Stimulated activated CD4-positive, alpha-beta T cell treated with anti-CD3 and anti-CD28 coated beads, Interleukin-15, amount 100 ng/mL, for 1 hour (primary cell): ENCODE results near the gene NFIC.

ENCODE experiments used
- DNase-seq, 2 donors: peaks; one replicate each; pipeline ENCODE4 v3.0.0-alpha.2; 2020; ENCODE audit warnings: low read depth in 1 of 2, low spot score in 1 of 2

The NFIC gene

DNA sequence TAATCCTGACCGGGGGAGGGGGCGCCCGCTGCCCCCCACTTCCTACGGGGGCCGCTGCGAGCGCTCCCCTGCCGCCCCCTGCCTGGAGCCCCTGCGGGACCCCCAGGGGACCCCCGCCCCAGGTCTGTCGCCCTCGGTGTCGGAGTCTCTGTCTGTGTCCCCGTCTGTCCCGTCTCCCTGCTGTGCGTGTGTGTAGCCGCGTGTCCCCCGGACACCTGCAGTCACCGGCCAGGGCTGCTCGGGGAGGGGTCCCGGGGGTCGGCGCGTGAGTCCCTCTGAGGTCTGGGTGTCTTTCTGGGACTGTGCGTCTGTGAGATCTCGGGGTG lies 7.7 kb upstream of the NFIC start:
- DNase-seq: no peak

DNA sequence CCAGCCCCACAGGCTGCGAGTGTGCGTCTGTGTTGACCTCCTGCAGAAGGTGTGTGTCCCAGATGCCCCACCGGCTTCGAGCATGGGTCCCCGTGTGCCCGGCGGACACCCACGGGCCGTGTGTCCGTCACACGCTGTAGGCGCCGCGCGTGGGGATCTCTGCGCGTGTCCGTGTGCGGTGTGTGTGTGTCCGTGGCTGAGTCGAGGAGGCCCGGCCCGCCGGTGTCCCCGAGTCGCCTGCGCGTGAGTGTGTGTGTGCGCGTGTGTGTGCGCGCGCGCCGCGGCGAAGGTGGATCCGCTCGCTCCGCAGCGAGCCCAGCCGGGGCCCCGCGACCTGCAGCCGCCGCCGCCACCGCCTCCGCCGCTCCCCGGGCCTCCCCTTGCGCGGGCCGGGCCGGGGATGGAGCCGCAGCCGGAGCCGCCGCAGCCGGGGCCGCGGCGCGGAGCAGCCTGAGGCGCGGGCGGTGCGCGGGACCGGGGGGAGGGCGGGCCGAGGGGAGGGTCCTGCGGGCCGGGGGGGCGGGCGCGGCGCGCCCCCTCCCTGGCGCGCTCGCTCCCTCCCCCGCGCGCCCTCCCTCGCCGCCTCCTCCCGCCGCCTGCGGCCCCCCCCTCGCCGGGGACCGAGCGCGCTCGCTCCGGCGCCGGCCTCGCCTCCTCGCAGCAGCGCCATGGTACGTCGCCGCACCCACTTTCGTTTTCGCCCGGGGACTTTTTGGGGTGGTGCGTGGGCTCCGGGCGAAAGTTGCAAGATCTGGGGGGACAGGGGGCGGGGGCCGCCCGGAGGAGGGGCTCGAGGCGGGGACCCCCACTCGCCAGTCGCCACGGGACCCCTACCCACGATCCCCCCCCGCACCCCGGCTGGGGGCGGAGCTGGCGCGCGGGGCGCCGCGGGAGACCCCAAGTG lies 7.1 kb upstream of the NFIC start:
- DNase-seq: peak; percentile 44 to 69

DNA sequence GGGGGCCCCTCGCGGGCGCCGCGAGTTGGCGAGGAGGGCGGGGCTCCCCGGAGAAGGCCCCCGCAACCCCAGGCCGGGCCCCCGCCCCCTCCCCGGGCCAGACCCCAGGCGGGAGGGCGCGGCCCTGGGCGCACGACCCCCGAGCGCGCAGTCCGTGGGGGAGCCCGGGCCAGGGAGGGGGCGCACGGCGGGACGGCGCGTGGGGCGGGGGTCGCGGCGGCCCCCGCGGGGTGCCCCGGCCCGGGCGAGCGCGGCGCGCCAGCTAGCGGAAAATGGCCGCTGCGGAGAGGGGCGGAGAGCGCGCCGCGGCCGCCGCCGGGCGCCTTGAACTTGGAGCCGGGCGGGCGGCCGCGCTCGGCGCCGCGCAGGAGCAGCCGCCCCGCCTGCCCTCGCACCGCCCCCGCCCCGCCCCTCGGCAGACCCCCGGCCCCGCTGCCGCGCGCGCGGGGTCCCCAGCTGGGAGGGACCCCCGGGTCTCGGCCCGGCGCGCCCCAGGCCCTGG lies 6.4 kb upstream of the NFIC start:
- no peak for DNase-seq

DNA sequence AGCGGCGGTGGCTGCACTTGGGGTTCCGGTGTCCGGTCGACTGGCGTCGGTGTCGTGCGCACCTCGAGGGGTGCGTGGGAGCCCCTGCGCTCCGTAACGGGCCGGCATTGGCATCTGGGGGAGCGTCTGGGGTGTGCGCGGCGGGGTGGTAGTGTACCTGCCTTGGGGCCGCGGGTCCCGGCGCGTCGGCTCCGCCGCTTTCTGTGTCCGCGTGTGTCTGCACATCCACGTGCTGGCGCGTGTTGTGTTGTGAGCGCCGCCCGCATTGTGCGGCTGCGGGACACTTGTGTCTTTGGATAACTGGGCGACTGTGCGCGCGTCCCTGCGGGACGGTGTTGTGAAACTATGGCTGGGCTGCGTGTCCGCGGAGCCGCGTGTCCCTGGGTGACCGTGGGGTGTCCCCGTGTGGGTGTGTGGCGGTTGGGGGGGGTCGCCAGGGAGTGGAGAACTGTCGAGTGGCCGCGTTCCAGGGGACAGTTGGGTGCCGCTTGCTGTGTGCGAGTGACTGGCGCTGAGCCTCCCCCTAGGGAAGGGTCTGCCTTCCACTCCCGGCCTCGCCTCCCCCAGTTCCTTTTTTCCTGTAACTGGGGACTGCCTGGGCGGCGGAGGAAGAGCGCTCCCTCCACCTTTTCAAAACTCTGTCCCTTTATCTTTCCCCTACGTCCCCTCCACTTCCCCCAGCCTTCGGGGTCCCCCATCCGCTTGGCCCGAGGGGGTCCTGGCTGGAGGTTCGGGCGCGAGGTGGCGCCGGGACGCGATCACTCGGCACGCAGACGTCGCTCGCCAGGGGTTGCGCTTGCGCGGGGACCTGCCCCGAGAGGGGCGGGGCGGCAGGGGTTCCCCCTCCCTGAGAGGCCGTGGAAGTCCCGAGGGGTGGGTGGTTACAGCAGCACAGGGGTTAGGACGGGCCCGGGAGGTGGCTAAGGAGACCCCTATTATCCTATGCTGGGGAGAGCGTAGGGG lies 5.7 kb upstream of the NFIC start:
- peak; percentile 53 to 81 for DNase-seq

DNA sequence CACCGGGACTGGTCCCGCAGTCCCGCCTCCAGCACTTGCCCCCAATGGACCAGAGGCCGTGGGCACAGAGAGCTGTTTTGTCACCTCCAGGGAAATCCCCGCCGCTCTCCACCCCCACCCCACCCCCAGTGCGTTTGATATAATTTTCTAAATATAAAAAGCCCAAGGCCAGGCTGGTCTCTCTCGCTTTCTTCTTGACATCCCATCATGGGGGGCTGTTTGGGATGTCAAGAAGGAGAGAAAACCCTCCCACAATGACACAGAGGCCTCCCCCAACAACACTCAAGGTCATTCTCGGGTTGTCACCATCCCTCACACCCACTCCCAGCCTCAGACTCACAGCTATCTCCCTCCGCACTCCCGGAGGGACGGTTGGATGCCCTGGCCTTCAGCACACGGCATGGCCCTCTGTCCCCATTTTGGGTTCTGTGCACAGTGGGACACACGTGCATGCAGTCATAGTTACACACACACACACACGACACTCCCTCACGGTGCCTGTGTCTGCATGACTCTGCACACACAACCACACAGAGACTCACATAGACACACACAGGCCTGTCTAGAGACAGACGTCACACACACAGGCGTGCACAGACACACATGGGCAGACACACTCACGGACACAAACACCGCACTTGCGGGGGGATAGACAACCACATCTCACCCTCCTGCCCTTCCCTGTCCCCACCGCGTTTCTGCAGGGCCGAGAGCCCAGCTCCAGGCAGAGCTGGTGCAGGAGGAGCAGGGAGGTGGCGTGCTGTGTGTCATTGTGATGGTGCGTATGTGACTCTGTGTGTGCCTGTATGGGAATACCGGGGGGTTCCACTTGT lies 4.8 kb upstream of the NFIC start:
- DNase-seq: no peak

DNA sequence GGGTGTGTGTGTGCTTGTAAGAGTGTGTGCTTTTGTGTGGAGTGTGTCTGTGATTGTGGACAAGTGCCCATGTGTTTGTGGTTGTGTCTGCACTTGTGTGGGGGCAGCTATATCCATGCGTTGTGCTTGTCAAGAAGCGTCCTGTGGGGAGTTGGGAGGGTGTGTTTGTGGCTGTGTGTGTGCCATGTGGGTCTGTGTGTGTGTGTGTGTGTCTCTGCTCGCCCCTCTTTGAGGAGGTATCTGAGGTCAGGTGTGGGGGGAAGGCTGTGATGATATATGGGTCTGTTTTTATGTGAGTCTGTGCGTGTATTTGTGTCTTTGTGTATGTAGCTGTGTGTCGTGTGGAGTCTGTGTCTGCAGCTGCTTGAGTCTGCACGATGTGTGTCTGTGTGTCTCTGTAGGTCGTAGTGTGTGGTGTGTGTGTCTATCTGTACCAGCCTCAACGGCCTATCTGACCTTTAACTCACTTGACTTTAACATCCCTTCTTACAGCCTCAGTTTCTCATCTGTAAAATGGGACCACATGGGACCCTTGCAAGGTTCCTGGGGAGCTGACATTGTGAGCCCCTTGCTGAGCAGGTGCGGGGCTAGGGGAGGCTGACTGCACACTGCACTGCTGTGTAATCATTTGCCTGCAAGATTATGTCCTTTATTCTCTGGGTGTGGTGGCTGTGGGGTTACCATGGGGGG lies 4.0 kb upstream of the NFIC start:
- no peak for DNase-seq

DNA sequence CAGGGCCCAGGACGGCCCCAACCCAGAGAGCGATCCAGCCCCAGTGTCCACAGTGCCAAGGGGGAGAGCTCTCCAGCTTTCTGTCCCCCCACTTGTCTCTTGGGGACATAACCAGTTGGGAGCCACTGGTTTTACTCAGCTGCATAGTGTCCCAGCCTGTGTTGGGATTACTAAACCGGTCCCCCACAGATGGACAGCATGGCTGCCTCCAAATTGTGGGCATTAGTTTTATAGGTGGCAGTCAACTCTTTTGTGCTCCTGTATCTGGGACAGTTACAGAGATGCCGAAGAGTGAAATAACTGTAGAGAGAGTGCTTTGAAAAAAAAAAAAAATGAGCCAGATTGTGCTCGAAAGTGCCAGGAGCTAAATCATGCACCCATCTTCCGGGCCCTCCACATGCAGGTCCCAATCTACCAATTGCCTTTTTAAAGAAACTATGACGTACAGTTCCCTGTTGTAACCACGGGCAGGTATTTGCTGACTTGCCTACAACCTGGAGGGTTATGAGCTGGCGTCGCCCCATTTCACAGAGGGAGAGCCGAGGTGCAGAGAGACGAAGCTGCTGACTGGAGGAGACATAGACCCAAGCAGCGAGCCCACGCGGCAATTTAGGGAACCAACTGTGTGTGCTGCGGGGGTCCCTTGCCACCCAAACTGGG lies 2.4 kb upstream of the NFIC start:
- DNase-seq: no peak

DNA sequence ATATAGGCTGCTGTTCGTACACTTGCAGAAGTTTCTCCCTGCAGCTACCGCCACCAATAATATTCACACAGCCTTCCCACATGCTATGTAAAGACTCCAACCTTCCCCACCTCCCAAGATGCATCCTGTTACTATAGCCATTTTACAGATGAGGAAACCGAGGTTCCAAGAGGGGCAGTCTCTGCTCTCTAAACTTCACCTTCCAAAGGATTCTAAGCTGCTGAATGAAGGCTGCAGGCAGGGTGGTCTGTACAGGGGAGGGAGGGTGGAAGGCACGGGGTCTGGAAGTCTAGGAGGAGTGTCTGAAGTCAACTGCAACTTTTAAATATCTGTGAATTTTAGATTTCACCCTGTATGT lies 1.9 kb upstream of the NFIC start:
- DNase-seq: no peak

DNA sequence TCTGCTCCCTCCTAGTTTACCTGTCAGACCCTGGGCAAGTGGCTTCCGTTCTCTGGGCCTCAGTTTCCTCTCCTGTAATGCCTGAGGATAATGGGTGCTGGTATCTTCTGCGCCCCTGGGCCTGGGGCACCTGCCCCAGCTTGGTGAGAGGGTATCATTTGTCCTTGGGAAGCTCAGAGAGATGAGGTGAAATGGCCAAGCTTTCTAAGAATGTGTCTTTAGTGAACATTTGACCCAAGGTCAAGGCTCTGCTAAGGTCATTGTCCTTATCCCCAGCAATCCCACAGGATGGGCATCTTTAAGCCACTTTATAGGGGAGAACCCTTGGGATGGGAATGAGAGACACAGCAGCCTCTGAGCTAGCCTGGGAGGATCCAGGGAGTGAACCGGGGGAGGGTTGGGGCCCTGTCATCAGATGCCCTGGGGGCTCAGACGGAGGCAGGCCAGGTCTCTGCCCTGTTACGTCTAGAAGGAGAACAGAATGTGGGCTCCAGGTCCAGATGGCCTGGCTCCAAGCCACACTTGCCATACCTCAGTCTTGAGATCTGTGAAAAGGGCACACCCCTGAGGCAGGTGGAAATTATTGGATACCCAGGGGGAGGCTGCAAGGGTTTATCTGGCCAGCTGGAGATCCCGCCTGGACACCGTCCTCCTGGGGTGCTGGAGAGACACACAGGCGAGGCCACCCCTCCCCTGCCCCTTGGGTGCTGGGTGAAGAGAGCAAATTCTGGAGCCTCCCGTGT lies 1.1 kb upstream of the NFIC start:
- DNase-seq: no peak

DNA sequence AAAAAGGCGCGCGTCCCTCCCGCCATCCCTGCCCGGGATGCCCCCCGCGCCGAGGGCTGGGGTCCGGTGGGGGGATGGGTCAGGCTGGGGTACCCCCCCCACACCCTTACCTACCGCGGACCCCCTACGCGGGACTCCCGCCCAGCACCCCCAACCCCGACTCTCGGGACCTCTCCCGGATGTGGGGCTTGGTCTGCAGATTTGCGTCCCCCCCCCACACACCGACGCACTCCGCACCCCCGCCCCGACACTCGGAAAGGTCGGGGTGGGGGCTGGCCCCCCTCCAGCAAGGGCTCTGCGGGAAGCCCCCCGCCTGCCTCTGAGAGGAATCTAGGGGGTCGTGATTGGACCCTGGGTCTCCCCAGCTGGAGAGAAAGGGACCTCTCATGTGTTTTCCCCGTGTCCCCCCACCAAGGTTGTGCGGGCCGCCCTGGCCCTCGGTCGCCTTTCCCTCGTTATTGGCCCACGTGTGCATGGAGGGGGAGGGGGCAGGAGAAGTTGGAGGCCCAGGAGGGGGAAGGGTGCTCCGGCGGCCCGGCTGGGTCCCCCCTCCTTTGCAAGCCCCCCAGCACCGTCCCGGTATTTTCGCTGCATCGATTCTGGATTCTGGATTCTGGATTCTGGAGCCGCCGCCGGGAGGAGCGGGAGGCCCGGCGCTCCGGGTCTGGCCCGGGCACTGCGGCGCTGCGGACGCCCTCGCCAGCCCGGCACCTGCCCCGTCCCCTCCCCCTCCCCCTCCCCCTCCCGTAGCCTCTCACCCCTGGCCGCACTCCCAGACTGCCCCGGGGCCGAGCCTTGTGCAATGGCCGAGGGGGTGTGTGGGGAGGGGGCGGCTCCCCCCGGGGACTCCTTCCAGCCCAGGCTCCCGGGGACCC lies 607 bp downstream of the NFIC start:
- DNase-seq: no peak

DNA sequence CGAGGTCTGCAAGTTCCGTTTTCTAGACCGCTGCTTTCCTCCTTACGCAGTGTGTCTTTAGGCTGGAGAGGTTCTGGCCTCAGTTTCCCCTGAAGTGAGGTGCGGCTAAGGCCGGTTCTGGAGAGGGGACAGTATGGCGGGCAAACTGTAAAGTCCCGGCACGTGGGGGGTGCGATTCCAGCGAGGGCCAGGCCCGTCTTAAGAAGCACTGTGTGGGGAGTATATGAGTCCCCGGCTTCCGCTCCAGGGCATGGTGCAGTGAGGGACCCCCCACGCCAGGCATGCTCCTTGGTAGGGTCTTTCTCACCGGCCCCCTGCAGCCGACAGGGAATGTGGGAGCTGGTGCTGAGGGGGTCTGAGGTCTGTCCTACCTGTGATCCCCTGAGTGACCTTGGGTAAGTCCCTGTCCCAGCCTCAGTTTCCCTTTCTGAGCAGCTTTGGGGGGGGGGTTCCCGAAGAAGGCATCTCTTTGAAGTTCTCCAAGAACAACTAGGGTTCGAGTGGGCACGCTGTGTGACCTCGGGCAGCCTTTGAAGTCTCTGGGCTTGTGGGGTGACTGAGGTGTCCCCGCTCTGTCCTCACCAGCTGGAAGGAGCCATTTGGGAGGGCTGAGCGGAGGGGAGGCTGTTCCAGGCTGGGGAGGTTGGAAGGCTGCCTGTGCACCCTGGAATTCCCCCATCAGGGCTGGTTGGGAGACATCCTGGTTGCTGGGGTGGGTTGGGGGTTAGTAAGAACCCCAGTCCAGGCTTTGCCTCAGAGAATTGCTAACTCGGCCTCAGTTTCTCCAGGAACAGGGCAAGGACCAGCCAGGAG lies 1.5 kb downstream of the NFIC start:
- no peak for DNase-seq

DNA sequence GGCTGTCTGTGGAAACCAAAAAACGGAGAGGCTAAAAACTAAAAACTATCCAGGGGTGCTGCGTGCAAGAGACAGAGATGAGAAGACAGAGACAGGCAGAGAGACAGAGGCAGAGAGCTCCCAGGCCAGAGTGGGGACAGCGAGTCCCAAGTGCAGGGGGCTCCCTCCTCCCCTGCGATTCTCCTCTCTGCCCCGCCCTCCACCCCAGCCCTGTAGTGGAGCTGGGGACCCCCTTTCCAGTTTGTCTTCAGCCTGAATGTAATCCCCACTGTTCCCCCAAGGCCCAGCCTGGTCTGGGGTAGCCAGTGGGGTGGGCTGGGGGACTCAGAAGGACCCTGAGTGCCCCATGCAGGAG lies 2.0 kb downstream of the NFIC start:
- DNase-seq: no peak

DNA sequence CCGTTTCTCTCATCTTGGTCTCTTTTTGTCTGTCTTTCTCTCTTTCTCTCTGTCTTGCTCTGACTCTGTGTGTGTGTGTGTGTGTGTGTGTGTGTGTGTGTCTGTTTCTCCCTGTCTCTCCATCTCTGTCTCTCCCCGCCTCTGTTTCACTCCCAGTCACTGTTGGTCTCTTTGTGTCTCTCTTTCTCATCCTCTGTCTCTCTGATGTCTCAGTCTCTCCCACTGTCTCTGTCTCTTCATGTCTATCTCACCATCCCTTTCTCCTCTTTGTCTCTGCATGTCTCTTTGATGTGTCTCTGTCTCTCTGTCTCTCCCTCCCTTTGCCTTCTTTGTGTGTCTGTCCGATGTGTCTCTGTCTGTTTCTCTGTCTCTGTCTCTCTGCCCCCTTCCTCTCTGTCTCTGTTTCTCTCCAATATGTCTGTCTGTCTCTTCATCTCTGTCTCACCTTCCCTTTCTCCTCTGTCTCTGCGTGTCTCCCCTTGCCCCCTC lies 2.5 kb downstream of the NFIC start:
- no peak for DNase-seq

DNA sequence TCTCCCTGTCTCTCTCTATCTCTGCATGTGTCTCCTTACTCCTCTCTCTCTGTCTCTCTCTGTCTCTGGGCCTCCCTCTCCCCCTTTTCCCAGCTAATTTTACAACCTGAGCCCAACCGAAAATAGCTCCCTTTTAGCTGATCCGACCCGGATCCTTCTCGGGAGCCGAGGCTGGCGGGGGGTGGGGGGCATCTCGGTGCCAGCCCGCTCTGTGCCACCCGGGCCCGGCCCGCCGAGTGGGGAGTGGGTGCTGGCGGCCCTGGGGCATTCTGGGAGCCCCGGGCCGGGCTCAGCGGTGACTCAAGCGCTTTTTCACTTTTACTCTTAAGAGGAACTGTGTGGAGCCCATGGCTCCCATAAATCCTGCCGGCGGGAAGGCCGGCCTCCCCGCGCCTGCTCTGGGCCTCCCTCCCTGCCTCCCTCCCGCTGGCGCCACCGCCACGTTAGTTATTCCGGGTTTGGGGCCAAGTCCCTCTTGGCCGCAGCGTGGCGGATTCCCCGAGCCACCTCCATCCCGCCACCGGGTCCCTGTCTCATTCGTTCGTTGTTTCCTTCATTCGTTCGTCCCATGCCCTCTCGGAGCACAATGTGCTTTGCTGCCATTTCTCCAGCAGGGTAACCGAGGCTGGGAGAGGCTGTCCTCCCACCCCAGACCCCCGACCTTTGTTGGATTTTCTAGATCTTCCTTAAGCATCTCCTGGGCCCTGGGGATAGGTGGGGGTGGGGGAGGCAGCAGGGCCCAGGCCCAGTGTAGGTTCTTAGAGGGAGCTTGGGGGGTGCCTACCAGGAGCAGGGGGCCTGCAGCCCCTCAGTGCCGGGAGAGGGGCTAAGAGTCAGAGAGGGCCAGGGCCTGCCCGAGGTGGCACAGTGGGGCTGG lies 3.2 kb downstream of the NFIC start:
- no peak for DNase-seq

DNA sequence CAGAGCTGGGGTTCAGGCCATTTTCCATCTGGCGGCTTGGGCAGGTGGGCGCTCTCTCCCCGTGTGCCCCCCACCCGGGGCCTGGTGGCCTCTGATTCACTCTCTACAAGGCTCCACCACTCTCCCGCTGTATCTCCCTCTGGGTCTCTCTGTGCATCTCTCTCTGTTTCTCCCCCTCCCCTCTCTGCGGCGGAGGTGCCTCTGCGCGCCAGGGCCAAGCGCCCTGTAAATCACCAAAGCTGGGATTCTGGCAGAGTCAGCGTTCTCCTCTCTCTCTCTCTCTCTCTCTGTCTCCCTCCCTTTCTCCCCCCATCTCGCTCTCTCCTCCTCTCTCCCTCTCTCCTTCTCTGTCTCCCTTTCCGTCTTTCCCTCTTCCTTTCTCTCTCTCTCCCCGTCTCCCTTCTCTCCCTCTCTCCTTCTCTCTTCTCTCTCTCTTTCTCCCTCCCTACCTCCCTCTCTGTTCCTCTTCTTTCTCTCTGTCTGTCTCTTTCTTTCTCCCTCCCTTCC lies 3.9 kb downstream of the NFIC start:
- no peak for DNase-seq
